K562 (cell line): Measurements from ENCODE around the gene MMP20.

ENCODE experiments used
- EP300 ChIP-seq: IDR thresholded peaks from 2 replicates; pipeline ENCODE4 v1.6.1; 2012; ENCODE audit warnings: low read length, improper control_type of control experiment
- FOSL1 ChIP-seq: fragments of 200-800 bp; sonication (Bioruptor generic); conservative IDR thresholded peaks from 2 replicates; pipeline ENCODE4 v1.6.1; 2016; ENCODE audit warnings: missing genetic modification characterization, missing compliant biosample characterization
- GATAD2A ChIP-seq: fragments of 450-650 bp; IDR thresholded peaks from 2 replicates; pipeline ENCODE4 v1.6.1; 2017
- JUND ChIP-seq, 2 experiments: IDR thresholded peaks; 2 replicates in 1 of 2; 3 replicates in 1 of 2; pipeline ENCODE4 v1.6.1; 2011; ENCODE audit warnings: borderline replicate concordance in 2 of 2, low read depth in 2 of 2, low read length in 2 of 2, improper control_type of control experiment in 1 of 2, missing biosample characterization in 1 of 2, missing genetic modification characterization in 1 of 2, missing genetic modification reagents in 1 of 2
- L3MBTL2 ChIP-seq: fragments of 450-650 bp; IDR thresholded peaks from 2 replicates; pipeline ENCODE4 v1.6.1; 2016; ENCODE audit warnings: mild to moderate bottlenecking, moderate library complexity
- MAFK ChIP-seq: IDR thresholded peaks from 2 replicates; pipeline ENCODE4 v1.6.1; 2011; ENCODE audit warnings: low read length, improper control_type of control experiment
- POLR2AphosphoS5 ChIP-seq: IDR thresholded peaks from 2 replicates; pipeline ENCODE4 v1.6.1; 2011; ENCODE audit warnings: mild to moderate bottlenecking, low read depth, low read length, moderate library complexity; ENCODE audit not compliant: control insufficient read depth, insufficient read depth
- SMC3 ChIP-seq: conservative IDR thresholded peaks from 2 replicates; pipeline ENCODE4 v1.6.1; 2011; ENCODE audit warnings: low read depth, low read length, improper control_type of control experiment; ENCODE audit not compliant: insufficient read depth
- TF ChIP-seq, protein P1 (sequence below), 3 experiments: IDR thresholded peaks in 2 of 3; conservative IDR thresholded peaks in 1 of 3; 2 replicates each; pipeline ENCODE4 v1.5.1; 2011 to 2012; ENCODE audit warnings: low read length in 3 of 3, mild to moderate bottlenecking in 3 of 3, control low read depth in 2 of 3, improper control_type of control experiment in 1 of 3, inconsistent platforms in 1 of 3, low read depth in 1 of 3, mixed read lengths in 1 of 3, moderate library complexity in 1 of 3; ENCODE audit not compliant: insufficient read depth in 2 of 3

DNA sequence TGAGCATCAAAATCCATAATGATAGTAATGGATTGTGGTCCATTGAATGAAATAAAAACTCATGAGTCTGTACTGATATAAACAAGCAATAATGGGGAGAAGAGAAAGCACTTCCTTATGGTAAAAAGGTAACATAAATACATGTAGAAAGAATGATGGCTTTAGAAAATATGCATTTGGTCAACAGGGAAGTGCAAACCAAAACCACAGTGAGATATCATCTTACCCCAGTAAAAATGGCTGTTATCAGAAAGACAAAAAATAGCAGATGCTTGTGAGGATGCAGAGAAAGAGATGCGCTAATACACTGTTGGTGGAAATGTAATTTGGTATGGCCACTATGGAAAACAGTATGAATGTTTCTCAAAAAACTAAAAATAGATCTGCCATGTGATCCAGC, 6.9 kb upstream of the MMP20 start:
- TF ChIP-seq, protein P1, sequence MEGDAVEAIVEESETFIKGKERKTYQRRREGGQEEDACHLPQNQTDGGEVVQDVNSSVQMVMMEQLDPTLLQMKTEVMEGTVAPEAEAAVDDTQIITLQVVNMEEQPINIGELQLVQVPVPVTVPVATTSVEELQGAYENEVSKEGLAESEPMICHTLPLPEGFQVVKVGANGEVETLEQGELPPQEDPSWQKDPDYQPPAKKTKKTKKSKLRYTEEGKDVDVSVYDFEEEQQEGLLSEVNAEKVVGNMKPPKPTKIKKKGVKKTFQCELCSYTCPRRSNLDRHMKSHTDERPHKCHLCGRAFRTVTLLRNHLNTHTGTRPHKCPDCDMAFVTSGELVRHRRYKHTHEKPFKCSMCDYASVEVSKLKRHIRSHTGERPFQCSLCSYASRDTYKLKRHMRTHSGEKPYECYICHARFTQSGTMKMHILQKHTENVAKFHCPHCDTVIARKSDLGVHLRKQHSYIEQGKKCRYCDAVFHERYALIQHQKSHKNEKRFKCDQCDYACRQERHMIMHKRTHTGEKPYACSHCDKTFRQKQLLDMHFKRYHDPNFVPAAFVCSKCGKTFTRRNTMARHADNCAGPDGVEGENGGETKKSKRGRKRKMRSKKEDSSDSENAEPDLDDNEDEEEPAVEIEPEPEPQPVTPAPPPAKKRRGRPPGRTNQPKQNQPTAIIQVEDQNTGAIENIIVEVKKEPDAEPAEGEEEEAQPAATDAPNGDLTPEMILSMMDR (IDR thresholded peaks at IDR 0.05 in 2 of 3, conservative IDR thresholded peaks at IDR 0.05 in 1 of 3; ENCODE audit: insufficient read depth in 2 of 3, low read depth in 1 of 3, low read length in 3 of 3) = no peak
- TF ChIP-seq POLR2AphosphoS5 (no peak), SMC3 (no peak), EP300 (no peak), GATAD2A (no peak), JUND (IDR thresholded peaks at IDR 0.05; ENCODE audit: borderline replicate concordance, low read depth, low read length) (no peak), JUND (tag; IDR thresholded peaks at IDR 0.05; ENCODE audit: borderline replicate concordance, low read depth, low read length) (no peak), MAFK (no peak), FOSL1 (tag) (no peak), L3MBTL2 (no peak)
